Measurements from ENCODE around the gene ZRANB3. TPM values are rescaled to one million over a fixed set of nuclear protein-coding genes. Genes with fewer than 3 reads are reported as not detected.

ZRANB3 gene
- total and polyA plus RNA-seq, 2 of the 13 experiments (the other 11 are each of a cell fraction or from before 2014, with no cell fraction given), result 5.8 to 25.2 TPM

DNA sequence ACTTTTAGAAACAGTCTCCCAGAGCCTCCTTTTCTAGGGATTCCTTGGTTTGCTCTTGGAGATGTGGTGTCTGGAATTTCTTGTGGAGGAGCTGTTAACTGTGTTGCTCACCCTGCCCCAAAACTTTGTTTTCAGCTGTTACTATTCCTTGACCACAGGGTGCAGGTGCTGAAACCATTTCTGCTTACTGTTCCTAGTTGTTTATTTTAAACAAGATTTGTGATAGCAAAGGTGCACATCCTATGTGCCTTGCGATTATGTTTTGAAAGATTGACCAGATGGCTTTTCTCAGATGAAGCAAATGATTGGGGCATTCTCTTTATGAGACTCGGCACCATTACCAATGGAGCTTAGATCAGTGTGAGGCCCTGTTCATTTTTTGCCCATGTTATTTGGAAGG is 367.7 kb downstream of the ZRANB3 start:
- DNase-seq (ENCODE audit: low spot score) (no peak), ATAC-seq (no peak), FAIRE-seq (no peak)
- no peak overlapping the region for H3K27ac ChIP-seq (ENCODE audit: extremely low read length, insufficient read depth, low read length)
- H3K9ac ChIP-seq (ENCODE audit: insufficient read depth, low read depth, low read length), result no peak overlapping the region
- ChIA-PET CTCF (ENCODE audit: low intra/inter-chr PET ratio, low total read pairs) (no interaction called here), POLR2A (no interaction called here)
- no peaks in the 10 kb centered on the region for H3K9me3 ChIP-seq (ENCODE audit: low read length)
- H3K27me3 ChIP-seq (ENCODE audit: control insufficient read depth in 1 of 2, insufficient read depth in 2 of 2, low read length in 2 of 2), result no peaks in the 10 kb centered on the region
- BruUV-seq (replicated peaks), result no TSS peak
- H3K4me2 ChIP-seq (ENCODE audit: low read depth, low read length), result no peak overlapping the region
- H2AFZ ChIP-seq (ENCODE audit: low read length), result no peak overlapping the region
- intact Hi-C loops (cut with micrococcal nuclease; ENCODE audit: unreplicated experiment), result no loop called here
- no peak overlapping the region for H3K4me3 ChIP-seq (replicated peaks in 1 of 3; ENCODE audit: insufficient read depth in 1 of 3, low read depth in 2 of 3, low read length in 3 of 3)
- in situ Hi-C loops (cut with HindIII; ENCODE audit: extremely low pct_ligation_motif_present, low pct_unique_long_range_greater_than_20kb), result no loop called here
- 95% methylated on average over 2 of the region's 2 CpGs for WGBS (ENCODE audit: low lambda C conversion rate)
- no peaks in the 10 kb centered on the region for H3K79me2 ChIP-seq (ENCODE audit: insufficient read depth, low read length)
- H3K4me1 ChIP-seq (ENCODE audit: insufficient read depth, low read length), result no peaks in the 10 kb centered on the region
- H4K20me1 ChIP-seq (ENCODE audit: insufficient read depth, low read length), result no peaks in the 10 kb centered on the region
- H3K36me3 ChIP-seq (replicated peaks in 1 of 2; ENCODE audit: control insufficient read depth in 1 of 2, insufficient read depth in 2 of 2, low read length in 2 of 2), result peaks cover 21 to 64% of the 10 kb centered on the region in 2 experiments
- TF ChIP-seq, protein P1, sequence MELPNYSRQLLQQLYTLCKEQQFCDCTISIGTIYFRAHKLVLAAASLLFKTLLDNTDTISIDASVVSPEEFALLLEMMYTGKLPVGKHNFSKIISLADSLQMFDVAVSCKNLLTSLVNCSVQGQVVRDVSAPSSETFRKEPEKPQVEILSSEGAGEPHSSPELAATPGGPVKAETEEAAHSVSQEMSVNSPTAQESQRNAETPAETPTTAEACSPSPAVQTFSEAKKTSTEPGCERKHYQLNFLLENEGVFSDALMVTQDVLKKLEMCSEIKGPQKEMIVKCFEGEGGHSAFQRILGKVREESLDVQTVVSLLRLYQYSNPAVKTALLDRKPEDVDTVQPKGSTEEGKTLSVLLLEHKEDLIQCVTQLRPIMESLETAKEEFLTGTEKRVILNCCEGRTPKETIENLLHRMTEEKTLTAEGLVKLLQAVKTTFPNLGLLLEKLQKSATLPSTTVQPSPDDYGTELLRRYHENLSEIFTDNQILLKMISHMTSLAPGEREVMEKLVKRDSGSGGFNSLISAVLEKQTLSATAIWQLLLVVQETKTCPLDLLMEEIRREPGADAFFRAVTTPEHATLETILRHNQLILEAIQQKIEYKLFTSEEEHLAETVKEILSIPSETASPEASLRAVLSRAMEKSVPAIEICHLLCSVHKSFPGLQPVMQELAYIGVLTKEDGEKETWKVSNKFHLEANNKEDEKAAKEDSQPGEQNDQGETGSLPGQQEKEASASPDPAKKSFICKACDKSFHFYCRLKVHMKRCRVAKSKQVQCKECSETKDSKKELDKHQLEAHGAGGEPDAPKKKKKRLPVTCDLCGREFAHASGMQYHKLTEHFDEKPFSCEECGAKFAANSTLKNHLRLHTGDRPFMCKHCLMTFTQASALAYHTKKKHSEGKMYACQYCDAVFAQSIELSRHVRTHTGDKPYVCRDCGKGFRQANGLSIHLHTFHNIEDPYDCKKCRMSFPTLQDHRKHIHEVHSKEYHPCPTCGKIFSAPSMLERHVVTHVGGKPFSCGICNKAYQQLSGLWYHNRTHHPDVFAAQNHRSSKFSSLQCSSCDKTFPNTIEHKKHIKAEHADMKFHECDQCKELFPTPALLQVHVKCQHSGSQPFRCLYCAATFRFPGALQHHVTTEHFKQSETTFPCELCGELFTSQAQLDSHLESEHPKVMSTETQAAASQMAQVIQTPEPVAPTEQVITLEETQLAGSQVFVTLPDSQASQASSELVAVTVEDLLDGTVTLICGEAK (IDR thresholded peaks at IDR 0.05), result no peak
- TF ChIP-seq, protein P1 (CRISPR knock-in tag; IDR thresholded peaks at IDR 0.05), result no peak
- TF ChIP-seq ZNF354B (CRISPR knock-in tag; IDR thresholded peaks at IDR 0.05) (no peak), ZFYVE20 (CRISPR knock-in tag; IDR thresholded peaks at IDR 0.05; ENCODE audit: borderline replicate concordance, low read depth) (no peak), ZFP90 (CRISPR knock-in tag; IDR thresholded peaks at IDR 0.05; ENCODE audit: borderline replicate concordance) (no peak), ZNF564 (CRISPR knock-in tag; IDR thresholded peaks at IDR 0.05) (no peak), ZSCAN29 (CRISPR knock-in tag; conservative IDR thresholded peaks at IDR 0.05) (no peak), LCORL (IDR thresholded peaks at IDR 0.05) (no peak), LCORL (CRISPR knock-in tag; IDR thresholded peaks at IDR 0.05) (no peak), HDAC2 (CRISPR knock-in tag; IDR thresholded peaks at IDR 0.05) (no peak)
- TF ChIP-seq, protein P2, sequence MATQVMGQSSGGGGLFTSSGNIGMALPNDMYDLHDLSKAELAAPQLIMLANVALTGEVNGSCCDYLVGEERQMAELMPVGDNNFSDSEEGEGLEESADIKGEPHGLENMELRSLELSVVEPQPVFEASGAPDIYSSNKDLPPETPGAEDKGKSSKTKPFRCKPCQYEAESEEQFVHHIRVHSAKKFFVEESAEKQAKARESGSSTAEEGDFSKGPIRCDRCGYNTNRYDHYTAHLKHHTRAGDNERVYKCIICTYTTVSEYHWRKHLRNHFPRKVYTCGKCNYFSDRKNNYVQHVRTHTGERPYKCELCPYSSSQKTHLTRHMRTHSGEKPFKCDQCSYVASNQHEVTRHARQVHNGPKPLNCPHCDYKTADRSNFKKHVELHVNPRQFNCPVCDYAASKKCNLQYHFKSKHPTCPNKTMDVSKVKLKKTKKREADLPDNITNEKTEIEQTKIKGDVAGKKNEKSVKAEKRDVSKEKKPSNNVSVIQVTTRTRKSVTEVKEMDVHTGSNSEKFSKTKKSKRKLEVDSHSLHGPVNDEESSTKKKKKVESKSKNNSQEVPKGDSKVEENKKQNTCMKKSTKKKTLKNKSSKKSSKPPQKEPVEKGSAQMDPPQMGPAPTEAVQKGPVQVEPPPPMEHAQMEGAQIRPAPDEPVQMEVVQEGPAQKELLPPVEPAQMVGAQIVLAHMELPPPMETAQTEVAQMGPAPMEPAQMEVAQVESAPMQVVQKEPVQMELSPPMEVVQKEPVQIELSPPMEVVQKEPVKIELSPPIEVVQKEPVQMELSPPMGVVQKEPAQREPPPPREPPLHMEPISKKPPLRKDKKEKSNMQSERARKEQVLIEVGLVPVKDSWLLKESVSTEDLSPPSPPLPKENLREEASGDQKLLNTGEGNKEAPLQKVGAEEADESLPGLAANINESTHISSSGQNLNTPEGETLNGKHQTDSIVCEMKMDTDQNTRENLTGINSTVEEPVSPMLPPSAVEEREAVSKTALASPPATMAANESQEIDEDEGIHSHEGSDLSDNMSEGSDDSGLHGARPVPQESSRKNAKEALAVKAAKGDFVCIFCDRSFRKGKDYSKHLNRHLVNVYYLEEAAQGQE (IDR thresholded peaks at IDR 0.05; ENCODE audit: borderline replicate concordance in 1 of 2, low read depth in 1 of 2, low read length in 2 of 2), result no peak
- TF ChIP-seq, protein P3, sequence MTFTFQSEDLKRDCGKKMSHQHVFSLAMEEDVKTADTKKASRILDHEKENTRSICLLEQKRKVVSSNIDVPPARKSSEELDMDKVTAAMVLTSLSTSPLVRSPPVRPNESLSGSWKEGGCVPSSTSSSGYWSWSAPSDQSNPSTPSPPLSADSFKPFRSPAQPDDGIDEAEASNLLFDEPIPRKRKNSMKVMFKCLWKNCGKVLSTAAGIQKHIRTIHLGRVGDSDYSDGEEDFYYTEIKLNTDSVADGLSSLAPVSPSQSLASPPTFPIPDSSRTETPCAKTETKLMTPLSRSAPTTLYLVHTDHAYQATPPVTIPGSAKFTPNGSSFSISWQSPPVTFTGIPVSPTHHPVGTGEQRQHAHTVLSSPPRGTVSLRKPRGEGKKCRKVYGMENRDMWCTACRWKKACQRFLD (CRISPR knock-in tag; IDR thresholded peaks at IDR 0.05; ENCODE audit: borderline replicate concordance), result no peak

Measured in HepG2 (cell line).